ENCODE results near the gene CBX1. TPM values are rescaled to one million over a fixed set of nuclear protein-coding genes. Genes with fewer than 3 reads are reported as not detected.
A peak's percentile ranks its signal among the peaks of the same experiment; 100 is the strongest.

The CBX1 gene
- total and polyA plus RNA-seq, 10 of the 15 experiments (the other 5 are each of a cell fraction or from before 2014, with no cell fraction given) = 11.8 to 99.2 (median 43.5) TPM

- TF ChIP-seq CUX1 (IDR thresholded peaks at IDR 0.05; ENCODE audit: insufficient replicate concordance, low read depth, low read length) (no peak), STAT1 (conservative IDR thresholded peaks at IDR 0.05) (no peak), ATF2 (IDR thresholded peaks at IDR 0.05; ENCODE audit: low read length) (no peak), RELB (IDR thresholded peaks at IDR 0.05; ENCODE audit: low read depth) (no peak), EGR1 (IDR thresholded peaks at IDR 0.05; ENCODE audit: borderline replicate concordance in 1 of 2, low read depth in 2 of 2, low read length in 2 of 2) (peak in 1 of 2 experiments; percentile 32; a peak in 1 of 3 replicates), CBFB (IDR thresholded peaks at IDR 0.05; ENCODE audit: low read depth) (no peak), RELA (IDR thresholded peaks at IDR 0.05; ENCODE audit: borderline replicate concordance, partially characterized antibody) (no peak), REST (IDR thresholded peaks at IDR 0.05; ENCODE audit: low read depth, low read length) (no peak), ELK1 (IDR thresholded peaks at IDR 0.05; ENCODE audit: low read depth, low read length) (no peak), E4F1 (IDR thresholded peaks at IDR 0.05; ENCODE audit: borderline replicate concordance, partially characterized antibody) (no peak), KAT2A (conservative IDR thresholded peaks at IDR 0.05; ENCODE audit: control insufficient read depth, low read depth, low read length) (no peak)
Observed at GRCh38 chr17:48048384-48049126, 52.7 kb downstream of the CBX1 start (continued).
